Activated naive CD8-positive, alpha-beta T cell treated with anti-CD3 and anti-CD28 coated beads, Interleukin-2, amount 50 U/mL, for 24 hours (primary cell): ENCODE data around the gene LRRC74B.
"Not testable (repeated sequence)": the region's sequence is repeated elsewhere in the genome, so short reads cannot be mapped to it uniquely, and the experiment has no call there.

Experiments
- ATAC-seq: fragments of 150-1000 bp; cut with Tn5 transposase; one replicate; pipeline ENCODE4 v1.10.0; 2021
- DNase-seq: peaks from one replicate; pipeline ENCODE4 v3.0.0; 2021
- H3K27ac Mint-ChIP-seq: one replicate; pipeline ENCODE4 v1.8.0; 2021; ENCODE audit warnings: mild to moderate bottlenecking, mixed read lengths
- H3K27me3 Mint-ChIP-seq: one replicate; pipeline ENCODE4 v1.8.0; 2021; ENCODE audit warnings: mixed read lengths
- H3K36me3 Mint-ChIP-seq: one replicate; pipeline ENCODE4 v1.8.0; 2021; ENCODE audit warnings: low read depth, mixed read lengths
- H3K4me1 Mint-ChIP-seq: one replicate; pipeline ENCODE4 v1.8.0; 2021; ENCODE audit warnings: mixed read lengths
- H3K4me3 Mint-ChIP-seq: one replicate; pipeline ENCODE4 v1.8.0; 2021; ENCODE audit warnings: mild to moderate bottlenecking, moderate library complexity, mixed read lengths
- H3K9me3 Mint-ChIP-seq: one replicate; pipeline ENCODE4 v1.8.0; 2021; ENCODE audit warnings: mixed read lengths

Gene LRRC74B

DNA sequence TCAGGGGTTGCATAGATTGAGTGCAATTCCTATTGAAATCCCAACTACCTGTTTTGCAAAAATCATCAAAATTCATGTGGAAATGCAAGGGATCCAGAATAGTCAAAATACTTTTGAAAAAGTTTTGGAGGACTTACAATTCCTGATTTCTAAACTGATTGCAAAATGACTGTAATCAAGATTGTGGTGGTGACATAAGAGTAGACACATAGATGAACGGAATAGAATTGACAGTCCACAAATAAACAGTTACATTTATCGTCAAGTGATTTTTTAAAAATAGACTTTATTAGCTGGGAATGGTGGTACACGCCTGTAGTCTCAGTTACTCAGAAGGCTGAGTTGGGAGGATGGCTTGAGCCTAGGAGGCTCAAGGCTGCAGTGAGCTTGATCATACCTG is 10.8 kb upstream of the LRRC74B start:
- H3K27ac Mint-ChIP-seq: no peak overlapping the region
- ATAC-seq (no peak), DNase-seq (no peak)
- H3K4me1 Mint-ChIP-seq: peaks cover 3% of the 10 kb centered on the region
- H3K9me3 Mint-ChIP-seq: no peaks in the 10 kb centered on the region
- H3K27me3 Mint-ChIP-seq: peaks cover 19% of the 10 kb centered on the region
- H3K36me3 Mint-ChIP-seq: no peaks in the 10 kb centered on the region
- no peak overlapping the region for H3K4me3 Mint-ChIP-seq

DNA sequence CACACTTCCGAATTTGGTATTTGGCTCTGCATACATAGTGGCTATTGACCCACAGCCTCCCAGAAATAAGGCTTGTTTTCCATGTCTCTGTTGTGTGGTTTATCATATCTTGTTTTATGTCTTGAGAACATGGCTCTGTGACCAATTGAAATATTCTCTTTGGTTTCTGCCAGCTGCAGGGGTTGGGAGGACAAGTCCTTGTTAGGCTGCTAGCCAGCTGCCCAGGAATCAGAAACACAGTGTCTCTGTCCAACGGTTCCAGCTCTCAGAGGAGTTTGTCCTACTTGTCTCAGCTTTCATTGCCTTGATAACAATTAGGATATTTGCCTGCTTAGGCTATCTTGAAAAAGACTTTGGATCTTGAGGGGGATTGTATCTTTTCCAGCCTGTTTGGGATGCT is 7.3 kb upstream of the LRRC74B start:
- Mint-ChIP-seq H3K27ac (no peak overlapping the region), H3K9me3 (no peaks in the 10 kb centered on the region), H3K27me3 (peaks cover 11% of the 10 kb centered on the region), H3K36me3 (no peaks in the 10 kb centered on the region), H3K4me3 (no peak overlapping the region), H3K4me1 (peaks cover 9% of the 10 kb centered on the region)
- no peak for DNase-seq
- ATAC-seq: no peak

GRCh38 chr22:21039158-21039557 is 6.6 kb upstream of the LRRC74B start:
- not testable (repeated sequence) for H3K9me3 Mint-ChIP-seq, ATAC-seq, H3K4me1 Mint-ChIP-seq, H3K27ac Mint-ChIP-seq, H3K36me3 Mint-ChIP-seq, DNase-seq, H3K4me3 Mint-ChIP-seq
- peaks cover 15% of the 10 kb centered on the region for H3K27me3 Mint-ChIP-seq

DNA sequence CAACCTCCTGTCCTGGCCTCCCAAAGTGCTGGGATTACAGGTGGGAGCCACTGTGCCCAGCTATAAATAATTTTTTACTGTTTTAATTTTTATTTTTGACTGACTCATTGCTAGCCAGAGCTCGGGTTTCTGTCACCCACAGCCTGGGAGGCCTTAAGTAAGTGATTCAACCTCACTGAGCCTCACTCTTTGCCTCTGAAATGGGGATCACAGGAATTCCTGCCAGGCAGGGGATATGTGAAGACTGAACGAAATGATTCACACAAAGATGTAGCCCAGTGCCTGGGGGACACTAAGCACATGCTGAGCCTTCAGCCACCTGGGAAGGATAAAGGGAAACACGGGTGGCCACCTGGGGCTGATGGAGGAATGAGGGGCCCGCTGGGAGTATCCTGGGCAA is 3.8 kb upstream of the LRRC74B start:
- H3K4me1 Mint-ChIP-seq: peaks cover 26% of the 10 kb centered on the region
- H3K4me3 Mint-ChIP-seq: no peak overlapping the region
- DNase-seq (no peak), ATAC-seq (no peak)
- H3K9me3 Mint-ChIP-seq: no peaks in the 10 kb centered on the region
- H3K27ac Mint-ChIP-seq: no peak overlapping the region
- H3K36me3 Mint-ChIP-seq: no peaks in the 10 kb centered on the region
- peaks cover 24% of the 10 kb centered on the region for H3K27me3 Mint-ChIP-seq

- peaks cover 26% of the 10 kb centered on the region for H3K4me1 Mint-ChIP-seq
- no peaks in the 10 kb centered on the region for H3K9me3 Mint-ChIP-seq
- peaks cover 24% of the 10 kb centered on the region for H3K27me3 Mint-ChIP-seq
- no peak overlapping the region for H3K27ac Mint-ChIP-seq
- H3K4me3 Mint-ChIP-seq: no peak overlapping the region
- ATAC-seq (no peak), DNase-seq (no peak)
- no peaks in the 10 kb centered on the region for H3K36me3 Mint-ChIP-seq
Measured at GRCh38 chr22:21042978-21043859, 2.5 kb upstream of the LRRC74B start.

DNA sequence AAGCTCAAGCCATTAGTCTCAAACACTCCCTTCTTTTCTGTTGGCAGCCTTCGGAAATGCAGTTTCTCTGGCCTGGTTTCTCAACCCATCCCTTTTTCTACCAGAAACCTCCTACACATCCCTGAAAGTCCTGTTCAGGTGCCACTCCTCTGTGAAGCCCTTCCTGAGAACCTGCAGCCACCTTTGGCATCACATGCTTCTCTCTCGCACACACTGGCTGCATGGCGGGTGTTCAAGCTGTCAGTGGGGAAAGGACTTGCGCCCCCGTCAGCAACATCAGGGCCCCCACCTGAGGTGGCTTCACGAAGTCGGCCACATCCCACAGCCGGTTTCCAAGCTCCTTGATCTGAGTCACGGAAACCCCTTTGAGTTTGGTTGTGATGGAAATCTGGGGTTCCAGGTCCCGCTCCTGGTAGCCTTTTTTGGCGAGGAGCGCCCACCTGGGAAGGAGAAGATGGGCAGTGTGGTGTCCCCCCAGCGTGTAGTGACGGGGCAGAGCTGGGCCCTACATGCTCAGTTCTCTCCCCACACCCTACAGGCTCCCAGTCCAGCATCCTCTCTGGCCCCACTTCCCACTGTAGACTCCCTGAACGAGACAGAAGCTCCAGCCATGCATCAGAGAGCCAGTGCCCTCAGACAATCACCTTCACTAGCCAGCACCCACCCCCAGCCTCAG is 1.7 kb upstream of the LRRC74B start:
- ATAC-seq (no peak), DNase-seq (no peak)
- no peak overlapping the region for H3K27ac Mint-ChIP-seq
- no peaks in the 10 kb centered on the region for H3K9me3 Mint-ChIP-seq
- no peaks in the 10 kb centered on the region for H3K36me3 Mint-ChIP-seq
- H3K4me1 Mint-ChIP-seq: peaks cover 26% of the 10 kb centered on the region
- H3K4me3 Mint-ChIP-seq: no peak overlapping the region
- peaks cover 24% of the 10 kb centered on the region for H3K27me3 Mint-ChIP-seq

DNA sequence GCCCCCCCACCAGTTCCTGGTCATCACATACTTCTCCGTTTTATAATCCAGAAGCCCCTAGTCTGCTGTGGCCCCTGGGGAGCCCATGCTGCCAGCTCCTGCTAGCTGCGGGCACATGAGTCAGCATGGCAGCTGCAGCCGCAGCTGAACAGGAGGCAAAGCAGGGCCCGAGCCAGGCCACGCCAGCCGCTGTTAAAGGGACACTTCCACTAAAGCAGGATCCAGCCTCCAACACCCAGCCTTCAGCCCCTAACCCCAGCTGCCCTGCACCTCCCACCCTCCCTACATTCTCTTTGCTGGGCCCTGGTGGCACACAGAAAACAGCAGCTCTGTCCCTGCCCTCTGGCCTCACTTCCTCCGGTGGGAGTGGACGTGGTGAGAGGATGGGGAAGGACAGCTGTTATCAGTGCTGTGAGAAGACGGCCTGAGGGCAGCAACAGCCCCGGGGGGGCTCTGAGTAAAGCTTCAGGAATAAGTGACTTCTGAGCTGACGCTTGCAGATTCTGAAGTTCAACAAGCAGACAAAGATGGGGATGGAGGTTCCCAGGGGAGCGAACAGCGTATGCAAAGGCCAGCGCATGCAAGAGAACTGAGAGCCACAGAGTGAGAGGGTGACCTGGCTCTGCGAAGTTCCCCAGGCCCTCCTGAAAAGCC is 688 bp upstream of the LRRC74B start:
- peak; percentile 31 for ATAC-seq
- H3K4me1 Mint-ChIP-seq: peaks cover 26% of the 10 kb centered on the region
- no peak for DNase-seq
- H3K27ac Mint-ChIP-seq: no peak overlapping the region
- H3K9me3 Mint-ChIP-seq: no peaks in the 10 kb centered on the region
- peak overlapping the region; percentile 66 for H3K4me3 Mint-ChIP-seq
- no peaks in the 10 kb centered on the region for H3K36me3 Mint-ChIP-seq
- peaks cover 23% of the 10 kb centered on the region for H3K27me3 Mint-ChIP-seq

DNA sequence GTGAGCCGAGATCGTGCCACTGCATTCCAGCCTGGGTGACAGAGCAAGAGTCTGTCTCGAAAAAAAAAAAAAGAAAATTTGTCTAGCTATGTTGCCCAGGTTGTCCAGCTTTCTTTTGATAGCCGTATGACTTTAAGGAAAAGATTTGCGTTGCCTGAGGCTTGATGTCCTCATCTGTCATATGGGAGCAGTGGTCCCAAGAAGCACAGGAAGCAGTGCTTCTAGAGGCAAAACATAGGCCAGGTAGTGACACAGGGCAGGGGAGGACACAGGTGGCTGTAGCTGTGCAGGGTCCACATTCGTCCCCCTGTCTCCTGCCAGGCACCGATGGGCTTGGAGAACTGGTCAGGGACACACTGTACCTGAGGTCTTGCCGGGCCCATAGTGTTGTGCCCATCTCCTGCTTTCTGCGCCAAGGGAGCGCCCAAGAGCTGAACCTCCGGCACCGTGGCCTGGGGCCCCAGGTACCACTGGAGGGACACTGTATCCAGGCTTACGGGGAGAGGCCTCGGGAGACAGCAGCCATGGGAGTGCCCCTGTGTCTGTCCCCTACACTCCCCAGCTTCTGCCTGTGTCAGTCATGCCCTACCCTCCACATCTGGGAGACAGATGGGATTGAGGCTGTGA is 1.4 kb downstream of the LRRC74B start:
- Mint-ChIP-seq H3K27me3 (peaks cover 23% of the 10 kb centered on the region), H3K36me3 (no peaks in the 10 kb centered on the region)

GRCh38 chr22:21047730-21048129 is 2.0 kb downstream of the LRRC74B start:
- Mint-ChIP-seq H3K4me3 (no peak overlapping the region), H3K9me3 (no peaks in the 10 kb centered on the region), H3K27ac (no peak overlapping the region), H3K4me1 (peaks cover 27% of the 10 kb centered on the region), H3K27me3 (peaks cover 23% of the 10 kb centered on the region), H3K36me3 (no peaks in the 10 kb centered on the region)
- DNase-seq (no peak), ATAC-seq (no peak)

More for the DNA sequence above, 1.4 kb downstream of the LRRC74B start:
- H3K9me3 Mint-ChIP-seq: no peaks in the 10 kb centered on the region
- no peak for ATAC-seq
- no peak overlapping the region for H3K27ac Mint-ChIP-seq
- peaks cover 27% of the 10 kb centered on the region for H3K4me1 Mint-ChIP-seq
- no peak for DNase-seq
- no peak overlapping the region for H3K4me3 Mint-ChIP-seq

DNA sequence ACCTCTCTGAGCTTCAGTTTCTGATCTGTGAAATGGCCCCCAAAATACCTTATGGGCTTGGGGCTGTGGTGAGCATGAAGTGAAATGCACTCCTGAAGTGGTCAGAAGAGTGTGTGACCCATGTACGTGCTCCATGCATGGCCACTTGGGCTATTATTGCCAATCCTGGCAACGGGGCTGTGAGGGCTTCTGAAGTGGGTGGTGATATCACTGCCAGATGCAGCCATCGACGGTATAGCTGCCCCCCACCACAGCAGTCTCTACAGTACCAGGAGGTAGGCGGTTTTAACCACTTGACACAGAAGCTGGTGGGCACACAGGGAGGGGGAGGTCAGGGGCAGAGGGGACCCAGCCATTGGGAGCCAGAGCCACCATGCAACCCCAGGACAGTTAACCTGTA is 2.7 kb downstream of the LRRC74B start:
- H3K36me3 Mint-ChIP-seq, H3K9me3 Mint-ChIP-seq, ATAC-seq, H3K4me3 Mint-ChIP-seq, H3K27ac Mint-ChIP-seq, DNase-seq: not testable (repeated sequence)
- peaks cover 16% of the 10 kb centered on the region for H3K27me3 Mint-ChIP-seq
- peaks cover 21% of the 10 kb centered on the region for H3K4me1 Mint-ChIP-seq

DNA sequence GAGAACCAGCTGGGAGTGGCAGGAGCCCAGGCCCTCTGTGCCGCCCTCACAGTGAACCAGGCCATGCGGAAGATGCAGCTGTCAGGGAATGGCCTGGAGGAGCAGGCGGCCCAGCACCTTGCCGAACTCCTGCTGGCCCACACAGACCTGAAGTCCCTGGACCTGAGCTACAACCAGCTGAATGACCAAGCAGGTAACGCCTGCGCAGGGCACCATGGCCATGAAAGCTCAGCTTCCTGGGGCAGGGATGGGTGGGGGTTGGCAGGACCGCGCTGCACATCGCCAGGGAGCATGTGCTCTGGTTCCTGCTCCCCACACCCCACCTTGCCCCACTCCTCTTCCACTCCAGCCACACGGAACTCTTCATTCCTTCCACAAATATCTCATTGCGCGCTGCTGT is 3.2 kb downstream of the LRRC74B start:
- not testable (repeated sequence) for H3K36me3 Mint-ChIP-seq, DNase-seq, H3K4me3 Mint-ChIP-seq, H3K9me3 Mint-ChIP-seq, ATAC-seq, H3K27ac Mint-ChIP-seq
- peaks cover 18% of the 10 kb centered on the region for H3K4me1 Mint-ChIP-seq
- peaks cover 12% of the 10 kb centered on the region for H3K27me3 Mint-ChIP-seq

- no peaks in the 10 kb centered on the region for H3K36me3 Mint-ChIP-seq
- no peak overlapping the region for H3K27ac Mint-ChIP-seq
- DNase-seq: no peak
- H3K4me3 Mint-ChIP-seq: no peak overlapping the region
- peaks cover under 1% of the 10 kb centered on the region for H3K27me3 Mint-ChIP-seq
- H3K4me1 Mint-ChIP-seq: peaks cover 8% of the 10 kb centered on the region
- ATAC-seq: no peak
- no peaks in the 10 kb centered on the region for H3K9me3 Mint-ChIP-seq
Measured at GRCh38 chr22:21051145-21051830, 5.5 kb downstream of the LRRC74B start.

DNA sequence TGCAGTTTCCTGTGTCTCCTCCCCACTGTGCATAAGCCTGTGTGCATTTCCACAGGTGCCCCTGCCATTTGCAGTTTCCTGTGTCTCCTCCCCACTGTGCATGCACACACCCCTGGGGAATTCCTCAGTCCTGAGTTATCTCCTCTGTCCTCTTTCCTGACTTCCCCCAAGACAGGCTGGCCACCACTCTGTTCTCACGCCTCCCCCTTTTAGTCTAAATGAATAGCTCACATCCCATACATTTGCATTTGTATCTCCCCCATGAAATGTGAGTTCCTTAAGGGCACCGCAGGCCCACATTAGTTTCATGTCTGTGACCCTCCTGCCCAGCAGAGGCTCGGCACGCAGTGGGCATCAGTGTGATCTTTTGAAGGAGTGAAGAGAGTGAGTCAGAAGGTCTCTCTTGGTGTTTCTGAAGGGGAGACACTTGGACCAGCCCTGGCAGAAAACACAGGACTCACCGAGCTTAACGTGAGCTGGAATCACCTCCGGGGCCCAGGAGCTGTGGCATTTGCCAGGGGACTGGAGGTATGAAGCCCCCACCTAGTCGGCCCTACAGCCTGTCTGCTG is 6.2 kb downstream of the LRRC74B start:
- Mint-ChIP-seq H3K27ac (no peak overlapping the region), H3K36me3 (no peaks in the 10 kb centered on the region), H3K4me1 (peaks cover 11% of the 10 kb centered on the region), H3K4me3 (no peak overlapping the region), H3K9me3 (no peaks in the 10 kb centered on the region), H3K27me3 (peaks cover 4% of the 10 kb centered on the region)
- ATAC-seq: no peak
- no peak for DNase-seq
